Measurements from ENCODE around the gene RPS6KL1. TPM values are rescaled to one million over a fixed set of nuclear protein-coding genes. Genes with fewer than 3 reads are reported as not detected.

Gene RPS6KL1
- total RNA-seq, 1 experiment from 2014 or later: 18.8 TPM

GRCh38 chr14:74856366-74856765 is 66.7 kb downstream of the RPS6KL1 start:
- Histone ChIP-seq H2BK15ac (ENCODE audit: low read depth, low read length) (no peak overlapping the region), H4K5ac (ENCODE audit: insufficient read length, low read depth, low read length) (no peak overlapping the region), H4K20me1 (ENCODE audit: control insufficient read depth, insufficient read depth, insufficient read length) (no peaks in the 10 kb centered on the region), H3K4me1 (ENCODE audit: insufficient read depth, low read length) (no peaks in the 10 kb centered on the region), H2AK5ac (ENCODE audit: insufficient read length, low read length) (no peak overlapping the region), H2AFZ (ENCODE audit: low read length) (no peak overlapping the region), H3K56ac (ENCODE audit: insufficient read length, low read depth, low read length) (no peak overlapping the region), H2BK20ac (ENCODE audit: low read depth, low read length, poor library complexity, severe bottlenecking) (no peak overlapping the region), H3K79me1 (ENCODE audit: insufficient read depth, low read depth, low read length, poor library complexity, severe bottlenecking) (no peaks in the 10 kb centered on the region), H3K4me2 (ENCODE audit: insufficient read depth, insufficient read length, low read length) (no peak overlapping the region), H4K91ac (ENCODE audit: insufficient read length, low read depth, low read length) (no peak overlapping the region), H3K27me3 (ENCODE audit: insufficient read depth, low read length) (no peaks in the 10 kb centered on the region), H3K79me2 (ENCODE audit: insufficient read depth, low read length) (no peaks in the 10 kb centered on the region), H2BK120ac (ENCODE audit: low read depth, low read length, poor library complexity, severe bottlenecking) (no peak overlapping the region), H2BK12ac (ENCODE audit: insufficient read length, low read depth, low read length) (no peak overlapping the region), H3K4ac (ENCODE audit: low read depth, low read length) (no peak overlapping the region), H3K9me3 (ENCODE audit: control insufficient read depth, low read depth, low read length) (no peaks in the 10 kb centered on the region), H3T11ph (ENCODE audit: low read length) (no peak overlapping the region), H4K8ac (replicated peaks; ENCODE audit: insufficient read length, low read depth, low read length) (no peak overlapping the region), H2BK5ac (ENCODE audit: insufficient read length, low read length) (no peak overlapping the region), H3K9ac (ENCODE audit: extremely low read depth, insufficient read length, low read length) (no peak overlapping the region), H3K23me2 (ENCODE audit: insufficient read length, low read depth, low read length, poor library complexity, severe bottlenecking) (no peaks in the 10 kb centered on the region), H3K27ac (ENCODE audit: insufficient read length, low read depth, low read length) (no peak overlapping the region), H3K23ac (ENCODE audit: insufficient read length, low read depth, low read length) (no peak overlapping the region), H3K14ac (ENCODE audit: insufficient read depth, low read length) (no peak overlapping the region), H3K18ac (ENCODE audit: insufficient read length, low read depth, low read length) (no peak overlapping the region)
- Mint-ChIP-seq H3K4me1 (peaks cover 0 to 3% of the 10 kb centered on the region in 2 experiments; a peak in 1 of 4 replicates), H3K4me3 (no peak overlapping the region), H3K27ac (no peak overlapping the region), H3K27me3 (ENCODE audit: low read depth) (no peaks in the 10 kb centered on the region; the same call in 1 of the 2 replicates), H3K36me3 (ENCODE audit: insufficient read depth in 1 of 3, low read depth in 3 of 3) (no peaks in the 10 kb centered on the region), H3K9me3 (no peaks in the 10 kb centered on the region)
- DNase-seq: no peak
- TF ChIP-seq CTCF (conservative IDR thresholded peaks at IDR 0.05): no peak
- WGBS (ENCODE audit: extremely low coverage, insufficient read length, low lambda C conversion rate): no CpG with 5 or more reads among the region's 1 CpG
